Erythroblast (primary cell): ENCODE data around the gene CRYL1.

ENCODE experiments used
- GATA1 ChIP-seq: IDR thresholded peaks from 2 replicates; pipeline ENCODE4 v1.6.1; 2011; ENCODE audit warnings: low read depth, mild to moderate bottlenecking, control low read depth, low read length, moderate library complexity
- POLR2A ChIP-seq: IDR thresholded peaks from 2 replicates; pipeline ENCODE4 v1.6.1; 2011; ENCODE audit warnings: mild to moderate bottlenecking, low read length

DNA sequence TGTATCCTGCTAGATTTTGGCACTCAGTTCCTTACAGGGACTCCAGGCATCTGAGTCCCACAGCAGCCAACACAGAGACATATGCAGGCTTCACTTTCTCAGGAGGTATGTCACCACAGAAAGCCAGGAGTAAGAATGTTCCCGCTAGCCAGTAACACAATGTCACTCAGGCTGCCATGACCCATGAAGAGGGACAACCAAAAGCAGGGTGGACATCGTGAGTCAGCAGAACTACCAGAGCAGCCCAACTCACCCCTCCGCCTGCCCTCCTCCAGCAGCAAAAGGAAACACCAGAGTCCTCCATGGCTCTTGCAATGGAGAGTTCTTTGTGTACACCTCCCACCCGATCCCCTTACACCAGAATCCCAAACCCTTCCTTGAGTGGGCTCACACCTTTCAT is 95.4 kb downstream of the CRYL1 start:
- TF ChIP-seq POLR2A = no peak
- TF ChIP-seq GATA1 = no peak
